Astrocyte of the cerebellum (primary cell): Measurements from ENCODE around the gene MUC2.

Source experiments
- DNase-seq: peaks from one replicate; pipeline ENCODE4 v3.0.0-alpha.2; 2011; ENCODE audit warnings: low read depth
- H3K4me3 ChIP-seq: 2 replicates; pipeline ENCODE4 v1.5.1; 2011; ENCODE audit warnings: mild to moderate bottlenecking, low read depth, low read length, moderate library complexity
- in situ Hi-C: cut with HindIII; loops from 2 replicates; pipeline ENCODE4 v1.10.0; 2017; ENCODE audit warnings: low sequenced_read_pairs
- TF ChIP-seq, protein P1 (sequence below): IDR thresholded peaks from 2 replicates; pipeline ENCODE4 v1.5.1; 2012; ENCODE audit warnings: low read length, low read depth, moderate library complexity, mild to moderate bottlenecking; ENCODE audit errors: missing control alignments

Gene MUC2

DNA sequence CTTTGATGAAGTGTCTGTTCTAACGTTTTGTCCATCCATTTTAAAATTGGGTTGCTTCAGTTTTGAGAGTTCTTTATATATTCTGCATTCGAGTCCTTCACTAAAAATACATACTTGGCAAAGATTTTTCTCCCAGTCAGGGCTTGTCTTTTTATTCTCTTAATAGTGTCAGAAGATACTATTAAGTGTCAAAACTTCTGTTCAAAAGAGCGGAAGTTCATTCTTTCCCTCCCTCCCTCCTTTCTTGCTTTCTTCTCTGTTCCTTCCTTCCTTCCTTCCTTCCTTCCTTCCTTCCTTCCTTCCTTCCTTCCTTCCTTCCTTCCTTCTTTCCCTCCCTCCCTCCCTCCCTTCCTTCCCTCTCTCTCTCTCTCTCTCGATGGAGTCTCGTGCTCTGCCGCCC is 30.5 kb upstream of the MUC2 start:
- no peak for DNase-seq
- no peak overlapping the region for H3K4me3 ChIP-seq
- TF ChIP-seq, protein P1, sequence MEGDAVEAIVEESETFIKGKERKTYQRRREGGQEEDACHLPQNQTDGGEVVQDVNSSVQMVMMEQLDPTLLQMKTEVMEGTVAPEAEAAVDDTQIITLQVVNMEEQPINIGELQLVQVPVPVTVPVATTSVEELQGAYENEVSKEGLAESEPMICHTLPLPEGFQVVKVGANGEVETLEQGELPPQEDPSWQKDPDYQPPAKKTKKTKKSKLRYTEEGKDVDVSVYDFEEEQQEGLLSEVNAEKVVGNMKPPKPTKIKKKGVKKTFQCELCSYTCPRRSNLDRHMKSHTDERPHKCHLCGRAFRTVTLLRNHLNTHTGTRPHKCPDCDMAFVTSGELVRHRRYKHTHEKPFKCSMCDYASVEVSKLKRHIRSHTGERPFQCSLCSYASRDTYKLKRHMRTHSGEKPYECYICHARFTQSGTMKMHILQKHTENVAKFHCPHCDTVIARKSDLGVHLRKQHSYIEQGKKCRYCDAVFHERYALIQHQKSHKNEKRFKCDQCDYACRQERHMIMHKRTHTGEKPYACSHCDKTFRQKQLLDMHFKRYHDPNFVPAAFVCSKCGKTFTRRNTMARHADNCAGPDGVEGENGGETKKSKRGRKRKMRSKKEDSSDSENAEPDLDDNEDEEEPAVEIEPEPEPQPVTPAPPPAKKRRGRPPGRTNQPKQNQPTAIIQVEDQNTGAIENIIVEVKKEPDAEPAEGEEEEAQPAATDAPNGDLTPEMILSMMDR = no peak
- in situ Hi-C loops = no loop called here

DNA sequence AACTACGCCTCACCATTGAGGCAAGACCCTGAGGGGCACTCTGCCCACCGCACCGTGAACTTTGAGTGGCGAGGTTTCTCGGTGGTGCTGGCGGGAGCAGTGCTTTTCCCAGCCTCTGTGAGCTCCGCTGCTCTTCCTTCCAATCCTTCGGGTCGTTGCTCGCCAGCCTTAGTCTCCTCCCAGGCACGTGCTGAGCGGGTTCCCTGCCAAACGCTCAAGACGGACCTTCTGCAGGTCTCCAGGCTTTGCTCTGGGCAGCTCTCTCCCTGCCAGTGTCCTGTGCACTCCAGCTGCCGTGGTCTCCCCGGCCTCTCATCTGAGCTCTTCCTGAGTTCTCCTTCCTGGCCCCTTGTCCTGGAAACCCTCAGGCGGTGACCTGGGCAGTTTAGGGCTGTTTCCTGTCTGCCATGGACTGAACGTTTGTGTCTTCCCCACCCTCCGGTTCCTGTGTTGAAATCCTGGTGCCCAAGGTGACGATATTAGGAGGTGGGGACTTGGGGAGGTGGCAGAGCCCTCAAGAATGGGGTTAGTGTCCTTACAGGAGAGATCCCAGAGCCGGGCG is 27.0 kb upstream of the MUC2 start:
- H3K4me3 ChIP-seq = no peak overlapping the region
- in situ Hi-C loops = no loop called here
- no peak for DNase-seq
- TF ChIP-seq, protein P1 = no peak

DNA sequence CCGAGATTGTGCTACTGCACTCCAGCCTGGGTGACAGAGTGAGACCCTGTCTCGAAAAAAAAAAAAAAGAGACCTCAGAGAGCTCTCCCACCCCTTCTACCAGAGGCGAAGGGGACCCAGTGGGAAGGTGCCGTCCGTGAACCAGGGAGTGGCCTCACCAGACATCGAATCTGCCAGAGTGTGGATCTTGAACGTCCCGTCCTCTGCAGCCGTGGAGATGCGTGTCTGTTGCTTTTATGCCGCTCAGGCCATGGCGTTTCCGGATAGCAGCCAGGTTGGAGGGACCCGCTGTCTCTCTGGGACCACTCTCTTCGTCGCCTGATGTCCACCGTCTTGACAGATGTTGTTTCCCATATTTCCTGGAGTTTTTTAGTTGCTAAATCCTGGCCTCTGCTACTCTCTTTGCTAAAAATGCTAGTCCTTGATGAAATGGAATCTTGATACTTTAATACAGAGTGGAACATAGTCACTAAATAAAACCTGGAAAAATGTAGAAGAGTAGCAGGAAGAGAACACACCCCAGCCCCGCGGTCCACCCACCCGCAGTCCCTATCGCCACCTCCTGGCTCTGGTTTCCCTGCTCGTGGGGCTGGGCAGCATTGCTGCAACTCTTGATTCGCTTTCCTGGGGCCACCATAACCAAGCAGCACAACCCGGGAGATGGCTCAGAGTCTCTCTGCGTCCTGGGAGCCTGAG is 26.2 kb upstream of the MUC2 start:
- TF ChIP-seq, protein P1 = no peak
- DNase-seq = no peak
- in situ Hi-C loops = no loop called here
- H3K4me3 ChIP-seq = no peak overlapping the region

DNA sequence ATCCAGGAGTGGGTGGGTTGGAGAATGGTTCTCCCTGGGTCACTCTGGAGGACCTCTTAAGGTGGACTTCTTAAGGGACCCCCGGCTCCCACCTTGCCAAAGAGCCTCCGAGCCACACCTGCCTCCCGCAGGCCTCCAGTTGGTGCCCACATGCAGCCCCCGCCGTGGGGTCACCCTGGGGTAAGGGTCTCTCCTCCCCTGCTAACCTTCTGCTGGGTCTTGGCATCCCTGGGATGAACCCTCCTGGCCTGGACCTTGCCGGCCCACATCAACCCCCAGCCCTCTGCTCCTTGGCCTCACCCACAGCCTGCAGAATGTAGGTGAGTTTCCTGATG is 25.6 kb upstream of the MUC2 start:
- H3K4me3 ChIP-seq = no peak overlapping the region
- DNase-seq = no peak
- in situ Hi-C loops = no loop called here
- TF ChIP-seq, protein P1 = no peak

DNA sequence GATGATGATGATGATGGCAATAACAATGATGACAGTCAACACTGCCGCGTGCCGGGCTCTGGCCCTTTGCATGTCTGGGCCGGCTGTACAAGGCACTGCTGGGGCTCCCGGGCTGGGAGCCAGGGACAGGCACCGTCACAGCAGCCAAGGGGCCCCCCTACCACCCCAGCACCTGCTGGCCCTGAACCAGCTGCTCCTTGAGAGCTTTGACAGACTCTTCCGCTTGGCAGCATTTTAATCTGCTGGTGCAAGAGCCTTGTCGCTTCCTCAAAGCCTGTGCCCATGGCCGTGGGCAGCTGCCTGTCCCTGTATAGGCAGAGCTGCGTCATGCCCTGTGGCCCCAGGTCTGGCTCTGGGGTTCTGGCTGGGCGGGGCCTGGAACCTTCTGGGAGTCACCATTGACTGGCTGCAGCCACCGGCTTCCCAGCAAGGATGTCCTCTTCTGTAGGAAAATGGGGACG is 25.2 kb upstream of the MUC2 start:
- DNase-seq = no peak
- H3K4me3 ChIP-seq = no peak overlapping the region
- in situ Hi-C loops = no loop called here
- TF ChIP-seq, protein P1 = no peak

DNA sequence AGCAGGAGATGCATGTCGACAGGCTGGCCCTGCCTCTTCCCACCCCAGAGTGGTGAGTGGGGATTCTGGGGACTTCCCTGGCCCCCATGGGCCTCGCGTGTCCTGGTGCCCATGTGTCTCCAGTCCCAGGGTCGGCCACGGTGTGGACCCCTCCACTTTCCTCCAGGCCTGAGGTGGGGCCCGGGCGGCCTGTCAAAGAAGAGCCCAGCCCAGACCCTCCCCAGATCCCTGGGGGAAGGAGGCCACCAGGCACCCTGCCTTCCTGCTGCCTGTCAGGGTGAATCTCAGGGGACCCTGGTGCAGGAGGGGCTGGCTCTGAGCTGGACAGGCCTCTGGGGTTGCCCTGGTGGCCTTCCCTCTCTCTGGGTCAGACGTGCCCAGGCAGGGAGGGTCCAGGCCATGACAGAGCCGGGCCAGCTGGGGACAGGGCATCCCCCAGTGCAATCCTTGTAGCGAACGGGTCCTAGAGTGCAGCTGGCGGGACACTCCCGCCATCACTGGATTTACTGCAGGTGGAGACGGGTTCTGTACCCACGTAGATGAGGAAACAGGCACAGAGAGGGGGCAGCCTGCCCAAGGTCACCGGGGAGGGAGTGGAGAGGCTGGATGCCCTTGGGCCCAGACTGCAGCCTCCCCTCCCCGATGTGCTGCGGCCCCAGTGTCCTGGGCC is 24.6 kb upstream of the MUC2 start:
- no peak for DNase-seq
- TF ChIP-seq, protein P1 = no peak
- in situ Hi-C loops = no loop called here
- H3K4me3 ChIP-seq = no peak overlapping the region
